GM12878 (cell line): Measurements from ENCODE around the gene PPOX. TPM values are rescaled to one million over a fixed set of nuclear protein-coding genes. Genes with fewer than 3 reads are reported as not detected.
A peak's percentile ranks its signal among the peaks of the same experiment; 100 is the strongest.

ENCODE experiments used
- BACH1 ChIP-seq: fragments of 450-650 bp; IDR thresholded peaks from 2 replicates; pipeline ENCODE4 v1.6.1; 2017; ENCODE audit warnings: mild to moderate bottlenecking, borderline replicate concordance
- EGR1 ChIP-seq, 2 experiments: IDR thresholded peaks; 1 replicate in 1 of 2; 2 replicates in 1 of 2; pipeline ENCODE4 v1.6.1; 2011 to 2012; ENCODE audit warnings: low read depth in 2 of 2, low read length in 2 of 2, borderline replicate concordance in 1 of 2, mild to moderate bottlenecking in 1 of 2, moderate library complexity in 1 of 2
- FOXM1 ChIP-seq: IDR thresholded peaks from 2 replicates; pipeline ENCODE4 v1.6.1; 2012; ENCODE audit warnings: low read depth, mild to moderate bottlenecking, inconsistent platforms, low read length, moderate library complexity
- NFXL1 ChIP-seq: fragments of 450-650 bp; IDR thresholded peaks from 2 replicates; pipeline ENCODE4 v1.6.1; 2017; ENCODE audit warnings: antibody characterized with exemption, mild to moderate bottlenecking, borderline replicate concordance
- SIX5 ChIP-seq: IDR thresholded peaks from 2 replicates; pipeline ENCODE4 v1.6.1; 2011; ENCODE audit warnings: mild to moderate bottlenecking, low read depth, low read length, moderate library complexity; ENCODE audit not compliant: severe bottlenecking
- YY1 ChIP-seq: IDR thresholded peaks from 2 replicates; pipeline ENCODE4 v1.6.1; 2011; ENCODE audit warnings: low read depth, mild to moderate bottlenecking, low read length
- ZNF384 ChIP-seq: IDR thresholded peaks from 2 replicates; pipeline ENCODE4 v1.6.1; 2012; ENCODE audit warnings: low read depth, mild to moderate bottlenecking, low read length, improper control_type of control experiment, borderline replicate concordance
- ZNF687 ChIP-seq: fragments of 450-650 bp; IDR thresholded peaks from 2 replicates; pipeline ENCODE4 v1.6.1; 2017; ENCODE audit warnings: mild to moderate bottlenecking, moderate library complexity
- ZZZ3 ChIP-seq: IDR thresholded peaks from 2 replicates; pipeline ENCODE4 v1.6.1; 2011; ENCODE audit warnings: low read depth; ENCODE audit not compliant: control insufficient read depth, insufficient read length
- polyA plus RNA-seq, 11 experiments: library from polyadenylated mRNA; depleted of rRNA in 4 of 11; unstranded in 6 of 11; stranded (reverse) in 5 of 11; fragments of >200 nt; fragmentation: Nextera tagmentation in 4 of 11; fragmentation: Illumina TruSeq in 1 of 11; extraction: Ambion mirVana in 4 of 11; extraction: Trizol in 1 of 11; gene quantifications; 1 replicate in 1 of 11; 2 replicates in 10 of 11; pipeline versions ENCODE4 v1.2.1 to v1.2.3, GENCODE V29; 2011 to 2016; ENCODE audit warnings: inconsistent platforms in 2 of 11, missing spikeins in 2 of 11, low read depth in 1 of 11
- total RNA-seq, 4 experiments: library from RNA; depleted of rRNA in 3 of 4; stranded (reverse); fragments of >200 nt in 3 of 4; fragmentation: Illumina TruSeq in 1 of 4; extraction: Trizol in 1 of 4; gene quantifications; 2 replicates each; pipeline versions ENCODE4 v1.2.1 to v1.2.3, GENCODE V29; 2013 to 2021
- TF ChIP-seq, protein P1 (sequence below): IDR thresholded peaks from 2 replicates; pipeline ENCODE4 v1.6.1; 2011; ENCODE audit warnings: mild to moderate bottlenecking, low read depth, low read length, moderate library complexity; ENCODE audit not compliant: insufficient replicate concordance
- TF ChIP-seq, protein P2 (sequence below): IDR thresholded peaks from 2 replicates; pipeline ENCODE4 v1.6.1; 2012; ENCODE audit warnings: mild to moderate bottlenecking, low read depth, low read length
- TF ChIP-seq, protein P3 (sequence below): fragments of 450-650 bp; IDR thresholded peaks from 2 replicates; pipeline ENCODE4 v1.6.1; 2016; ENCODE audit warnings: mild to moderate bottlenecking
- TF ChIP-seq, protein P4 (sequence below): fragments of 450-650 bp; formaldehyde crosslinking; IDR thresholded peaks from 2 replicates; pipeline ENCODE4 v1.5.0; 2022; ENCODE audit warnings: mild to moderate bottlenecking, missing genetic modification characterization

The PPOX gene
- total and polyA plus RNA-seq, 10 of the 15 experiments (the other 5 are each of a cell fraction or from before 2014, with no cell fraction given): 8.9 to 31.5 (median 20.3) TPM

- TF ChIP-seq, protein P1, sequence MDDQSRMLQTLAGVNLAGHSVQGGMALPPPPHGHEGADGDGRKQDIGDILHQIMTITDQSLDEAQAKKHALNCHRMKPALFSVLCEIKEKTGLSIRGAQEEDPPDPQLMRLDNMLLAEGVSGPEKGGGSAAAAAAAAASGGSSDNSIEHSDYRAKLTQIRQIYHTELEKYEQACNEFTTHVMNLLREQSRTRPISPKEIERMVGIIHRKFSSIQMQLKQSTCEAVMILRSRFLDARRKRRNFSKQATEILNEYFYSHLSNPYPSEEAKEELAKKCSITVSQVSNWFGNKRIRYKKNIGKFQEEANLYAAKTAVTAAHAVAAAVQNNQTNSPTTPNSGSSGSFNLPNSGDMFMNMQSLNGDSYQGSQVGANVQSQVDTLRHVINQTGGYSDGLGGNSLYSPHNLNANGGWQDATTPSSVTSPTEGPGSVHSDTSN: no peak
- TF ChIP-seq ZZZ3 (no peak), ZNF384 (no peak), YY1 (peak; percentile 78), NFXL1 (no peak), FOXM1 (no peak), BACH1 (0 out of 2 replicates have a peak, but pooled peaks have one; percentile 19), ZNF687 (no peak), SIX5 (peak; percentile 4), EGR1 (IDR thresholded peaks at IDR 0.05; ENCODE audit: borderline replicate concordance in 1 of 2, low read depth in 2 of 2, low read length in 2 of 2) (no peak)
- TF ChIP-seq, protein P2, sequence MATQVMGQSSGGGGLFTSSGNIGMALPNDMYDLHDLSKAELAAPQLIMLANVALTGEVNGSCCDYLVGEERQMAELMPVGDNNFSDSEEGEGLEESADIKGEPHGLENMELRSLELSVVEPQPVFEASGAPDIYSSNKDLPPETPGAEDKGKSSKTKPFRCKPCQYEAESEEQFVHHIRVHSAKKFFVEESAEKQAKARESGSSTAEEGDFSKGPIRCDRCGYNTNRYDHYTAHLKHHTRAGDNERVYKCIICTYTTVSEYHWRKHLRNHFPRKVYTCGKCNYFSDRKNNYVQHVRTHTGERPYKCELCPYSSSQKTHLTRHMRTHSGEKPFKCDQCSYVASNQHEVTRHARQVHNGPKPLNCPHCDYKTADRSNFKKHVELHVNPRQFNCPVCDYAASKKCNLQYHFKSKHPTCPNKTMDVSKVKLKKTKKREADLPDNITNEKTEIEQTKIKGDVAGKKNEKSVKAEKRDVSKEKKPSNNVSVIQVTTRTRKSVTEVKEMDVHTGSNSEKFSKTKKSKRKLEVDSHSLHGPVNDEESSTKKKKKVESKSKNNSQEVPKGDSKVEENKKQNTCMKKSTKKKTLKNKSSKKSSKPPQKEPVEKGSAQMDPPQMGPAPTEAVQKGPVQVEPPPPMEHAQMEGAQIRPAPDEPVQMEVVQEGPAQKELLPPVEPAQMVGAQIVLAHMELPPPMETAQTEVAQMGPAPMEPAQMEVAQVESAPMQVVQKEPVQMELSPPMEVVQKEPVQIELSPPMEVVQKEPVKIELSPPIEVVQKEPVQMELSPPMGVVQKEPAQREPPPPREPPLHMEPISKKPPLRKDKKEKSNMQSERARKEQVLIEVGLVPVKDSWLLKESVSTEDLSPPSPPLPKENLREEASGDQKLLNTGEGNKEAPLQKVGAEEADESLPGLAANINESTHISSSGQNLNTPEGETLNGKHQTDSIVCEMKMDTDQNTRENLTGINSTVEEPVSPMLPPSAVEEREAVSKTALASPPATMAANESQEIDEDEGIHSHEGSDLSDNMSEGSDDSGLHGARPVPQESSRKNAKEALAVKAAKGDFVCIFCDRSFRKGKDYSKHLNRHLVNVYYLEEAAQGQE: no peak
- TF ChIP-seq, protein P3, sequence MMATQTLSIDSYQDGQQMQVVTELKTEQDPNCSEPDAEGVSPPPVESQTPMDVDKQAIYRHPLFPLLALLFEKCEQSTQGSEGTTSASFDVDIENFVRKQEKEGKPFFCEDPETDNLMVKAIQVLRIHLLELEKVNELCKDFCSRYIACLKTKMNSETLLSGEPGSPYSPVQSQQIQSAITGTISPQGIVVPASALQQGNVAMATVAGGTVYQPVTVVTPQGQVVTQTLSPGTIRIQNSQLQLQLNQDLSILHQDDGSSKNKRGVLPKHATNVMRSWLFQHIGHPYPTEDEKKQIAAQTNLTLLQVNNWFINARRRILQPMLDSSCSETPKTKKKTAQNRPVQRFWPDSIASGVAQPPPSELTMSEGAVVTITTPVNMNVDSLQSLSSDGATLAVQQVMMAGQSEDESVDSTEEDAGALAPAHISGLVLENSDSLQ: no peak
- TF ChIP-seq, protein P4, sequence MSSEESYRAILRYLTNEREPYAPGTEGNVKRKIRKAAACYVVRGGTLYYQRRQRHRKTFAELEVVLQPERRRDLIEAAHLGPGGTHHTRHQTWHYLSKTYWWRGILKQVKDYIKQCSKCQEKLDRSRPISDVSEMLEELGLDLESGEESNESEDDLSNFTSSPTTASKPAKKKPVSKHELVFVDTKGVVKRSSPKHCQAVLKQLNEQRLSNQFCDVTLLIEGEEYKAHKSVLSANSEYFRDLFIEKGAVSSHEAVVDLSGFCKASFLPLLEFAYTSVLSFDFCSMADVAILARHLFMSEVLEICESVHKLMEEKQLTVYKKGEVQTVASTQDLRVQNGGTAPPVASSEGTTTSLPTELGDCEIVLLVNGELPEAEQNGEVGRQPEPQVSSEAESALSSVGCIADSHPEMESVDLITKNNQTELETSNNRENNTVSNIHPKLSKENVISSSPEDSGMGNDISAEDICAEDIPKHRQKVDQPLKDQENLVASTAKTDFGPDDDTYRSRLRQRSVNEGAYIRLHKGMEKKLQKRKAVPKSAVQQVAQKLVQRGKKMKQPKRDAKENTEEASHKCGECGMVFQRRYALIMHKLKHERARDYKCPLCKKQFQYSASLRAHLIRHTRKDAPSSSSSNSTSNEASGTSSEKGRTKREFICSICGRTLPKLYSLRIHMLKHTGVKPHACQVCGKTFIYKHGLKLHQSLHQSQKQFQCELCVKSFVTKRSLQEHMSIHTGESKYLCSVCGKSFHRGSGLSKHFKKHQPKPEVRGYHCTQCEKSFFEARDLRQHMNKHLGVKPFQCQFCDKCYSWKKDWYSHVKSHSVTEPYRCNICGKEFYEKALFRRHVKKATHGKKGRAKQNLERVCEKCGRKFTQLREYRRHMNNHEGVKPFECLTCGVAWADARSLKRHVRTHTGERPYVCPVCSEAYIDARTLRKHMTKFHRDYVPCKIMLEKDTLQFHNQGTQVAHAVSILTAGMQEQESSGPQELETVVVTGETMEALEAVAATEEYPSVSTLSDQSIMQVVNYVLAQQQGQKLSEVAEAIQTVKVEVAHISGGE (CRISPR knock-in tag): no peak
Observed at GRCh38 chr1:161209790-161210409, 43.7 kb downstream of the PPOX start (continued).
